Endothelial cell of umbilical vein (primary cell): ENCODE results near the gene LHX3. TPM values are rescaled to one million over a fixed set of nuclear protein-coding genes. Genes with fewer than 3 reads are reported as not detected.

Experiments used
- BruUV-seq: library from RNA; stranded (reverse); fragments of 400-500 nt; replicated peaks from 2 replicates; lab custom pipeline; 2021; lab: Mats Ljungman, UMichigan
- CTCF ChIA-PET: fragments of 300-600, 350-600 bp; sonication (Branson Sonifier 250); formaldehyde crosslinking; loops from one replicate; lab custom pipeline; 2021; ENCODE audit warnings: antibody characterized with exemption, inconsistent platforms; lab: Charles Lee
- POLR2A ChIA-PET: fragments of 300-600, 350-600 bp; sonication (Branson Sonifier 250); formaldehyde crosslinking; loops from one replicate; lab custom pipeline; 2021; ENCODE audit warnings: antibody characterized with exemption, inconsistent platforms; lab: Charles Lee
- DNase-seq: peaks from one replicate; pipeline ENCODE4 v3.0.0-alpha.2; 2011; ENCODE audit warnings: low read depth, low spot score
- FAIRE-seq: peaks from 2 replicates; lab custom pipeline; 2011; peaks lifted over from hg19 to GRCh38; lab: Jason Lieb, UNC
- H2AFZ ChIP-seq: 2 replicates; pipeline ENCODE4 v1.6.0; 2012; ENCODE audit warnings: low read depth, low read length, control low read depth, inconsistent platforms
- H3K27ac ChIP-seq: 2 replicates; pipeline ENCODE4 v1.5.1; 2011; ENCODE audit warnings: low read depth, mild to moderate bottlenecking, control low read depth, low read length, moderate library complexity; ENCODE audit not compliant: insufficient read depth
- H3K27me3 ChIP-seq, 2 experiments: 2 replicates each; pipeline versions ENCODE4 v1.6.0 to v1.6.1; 2011; ENCODE audit warnings: low read length in 2 of 2, mixed read lengths in 1 of 2; ENCODE audit not compliant: control insufficient read depth in 2 of 2, insufficient read depth in 2 of 2
- H3K36me3 ChIP-seq, 2 experiments: 2 replicates in 1 of 2; 3 replicates in 1 of 2; pipeline ENCODE4 v1.5.1; 2011; ENCODE audit warnings: low read length in 2 of 2, mild to moderate bottlenecking in 1 of 2, moderate library complexity in 1 of 2; ENCODE audit not compliant: control insufficient read depth in 2 of 2, insufficient read depth in 2 of 2; ENCODE audit errors: extremely low read depth in 1 of 2
- H3K4me1 ChIP-seq: 3 replicates; pipeline ENCODE4 v1.5.1; 2011; ENCODE audit warnings: mild to moderate bottlenecking, low read length; ENCODE audit not compliant: control insufficient read depth, insufficient read depth; ENCODE audit errors: extremely low read depth
- H3K4me2 ChIP-seq: 2 replicates; pipeline ENCODE4 v1.6.1; 2011; ENCODE audit warnings: low read length, control low read depth, mixed read lengths; ENCODE audit not compliant: insufficient read depth
- H3K4me3 ChIP-seq, 3 experiments: fragments of 200-600 bp in 1 of 3; sonication (generic), shearing (Covaris generic) in 1 of 3; replicated peaks in 1 of 3; 2 replicates each; pipeline ENCODE4 v1.5.1; 2011 to 2016; ENCODE audit warnings: control low read depth in 3 of 3, low read length in 3 of 3, mild to moderate bottlenecking in 2 of 3, inconsistent platforms in 1 of 3, low read depth in 1 of 3, moderate library complexity in 1 of 3; ENCODE audit not compliant: insufficient read depth in 1 of 3
- H3K79me2 ChIP-seq: 2 replicates; pipeline ENCODE4 v1.6.0; 2012; ENCODE audit warnings: low read length, inconsistent platforms; ENCODE audit not compliant: control insufficient read depth, insufficient read depth
- H3K9ac ChIP-seq: replicated peaks from 2 replicates; pipeline ENCODE3; 2011; ENCODE audit warnings: low read length, control low read depth; ENCODE audit not compliant: insufficient read depth; ENCODE audit errors: extremely low read depth
- H3K9me1 ChIP-seq: replicated peaks from 3 replicates; pipeline ENCODE4 v1.6.0; 2011; ENCODE audit warnings: mild to moderate bottlenecking, low read length; ENCODE audit not compliant: control insufficient read depth, insufficient read depth; ENCODE audit errors: extremely low read depth
- H3K9me3 ChIP-seq: replicated peaks from 2 replicates; pipeline ENCODE4 v1.5.1; 2012; ENCODE audit warnings: low read length, inconsistent platforms; ENCODE audit not compliant: control insufficient read depth, insufficient read depth
- H4K20me1 ChIP-seq: replicated peaks from 2 replicates; pipeline ENCODE3; 2011; ENCODE audit warnings: mild to moderate bottlenecking, low read length; ENCODE audit not compliant: control insufficient read depth, insufficient read depth; ENCODE audit errors: extremely low read depth
- CTCF ChIP-seq, 2 donors: IDR thresholded peaks; 1 replicate in 1 of 2; 2 replicates in 1 of 2; pipeline ENCODE4 v1.5.1; 2011; ENCODE audit warnings: low read length in 2 of 2, mild to moderate bottlenecking in 2 of 2, moderate library complexity in 2 of 2, control low read depth in 1 of 2, inconsistent platforms in 1 of 2, low read depth in 1 of 2; ENCODE audit not compliant: insufficient read depth in 1 of 2; ENCODE audit errors: extremely low read depth in 1 of 2
- EZH2 ChIP-seq: IDR thresholded peaks from 2 replicates; pipeline ENCODE4 v1.6.1; 2012; ENCODE audit warnings: borderline replicate concordance, low read depth, mild to moderate bottlenecking, moderate library complexity, low read length, inconsistent platforms; ENCODE audit not compliant: severe bottlenecking
- GATA2 ChIP-seq: IDR thresholded peaks from 2 replicates; pipeline ENCODE4 v1.7.0; 2011; ENCODE audit warnings: low read depth, mild to moderate bottlenecking, moderate library complexity, mixed read lengths, low read length; ENCODE audit not compliant: insufficient read length, insufficient read depth
- JUN ChIP-seq: IDR thresholded peaks from 2 replicates; pipeline ENCODE4 v1.6.1; 2011; ENCODE audit warnings: borderline replicate concordance, low read depth; ENCODE audit not compliant: insufficient read length, insufficient read depth
- MAX ChIP-seq: IDR thresholded peaks from 2 replicates; pipeline ENCODE4 v1.6.1; 2011; ENCODE audit not compliant: insufficient read depth, insufficient read length
- MYC ChIP-seq: IDR thresholded peaks from one replicate; pipeline ENCODE4 v1.6.1; 2011; ENCODE audit warnings: mild to moderate bottlenecking, low read depth, low read length
- dilution Hi-C: fragments of 300-500 bp; cut with MboI; formaldehyde crosslinking; loops from one replicate; pipeline ENCODE4 v1.15.0; 2019; ENCODE audit warnings: low sequenced_read_pairs; ENCODE audit not compliant: extremely low pct_ligation_motif_present
- intact Hi-C: fragments of 100-400 bp; cut with micrococcal nuclease; formaldehyde crosslinking; loops from one replicate; pipeline ENCODE4 v1.10.0; 2022
- polyA plus RNA-seq, 4 experiments: library from polyadenylated mRNA; depleted of rRNA in 3 of 4; stranded (reverse) in 3 of 4; unstranded in 1 of 4; fragments of >200 nt; gene quantifications; 2 replicates each; pipeline versions ENCODE4 v1.2.1 to v1.2.3, GENCODE V29; 2011 to 2012; ENCODE audit warnings: missing spikeins in 1 of 4
- total RNA-seq: library from RNA; stranded (reverse); gene quantifications from 2 replicates; pipeline ENCODE4 v1.2.3, GENCODE V29; 2021

The LHX3 gene
- total and polyA plus RNA-seq, 2 donors (not counting 3 experiments of a cell fraction or from before 2014, with no cell fraction given) = not detected

- TF ChIP-seq MYC (no peak), MAX (no peak), JUN (no peak), CTCF (IDR thresholded peaks at IDR 0.05; ENCODE audit: extremely low read depth in 1 of 2, insufficient read depth in 1 of 2, low read depth in 1 of 2, low read length in 2 of 2) (no peak), EZH2 (no peak), GATA2 (no peak)
- FAIRE-seq (no peak), DNase-seq (no peak)
- Histone ChIP-seq H3K27me3 (peaks cover 0 to 3% of the 10 kb centered on the region in 2 experiments), H3K9ac (no peak overlapping the region), H3K27ac (no peak overlapping the region), H3K4me3 (no peak overlapping the region), H3K4me2 (no peak overlapping the region), H3K79me2 (no peaks in the 10 kb centered on the region), H3K9me1 (no peaks in the 10 kb centered on the region), H3K4me1 (no peaks in the 10 kb centered on the region), H3K36me3 (no peaks in the 10 kb centered on the region), H2AFZ (no peak overlapping the region), H3K9me3 (no peaks in the 10 kb centered on the region), H4K20me1 (no peaks in the 10 kb centered on the region)
- POLR2A ChIA-PET = no interaction called here
- CTCF ChIA-PET = interaction anchor here (0.8 kb wide), 1 partner anchor 24 kb away, joined by 3 read pairs; no protein-coding TSS in a partner anchor
- dilution Hi-C loops = no loop called here
- intact Hi-C loops = no loop called here
- no TSS peak for BruUV-seq
Observed at GRCh38 chr9:136181784-136182419, 23.0 kb downstream of the LHX3 start.
